ENCODE data around the gene RAB11A. TPM values are rescaled to one million over a fixed set of nuclear protein-coding genes. Genes with fewer than 3 reads are reported as not detected.
A peak's percentile ranks its signal among the peaks of the same experiment; 100 is the strongest.

Gene RAB11A
- total and polyA plus RNA-seq, 2 donors (not counting 1 experiment from before 2014, with no cell fraction given), result 83.2 to 126 TPM

DNA sequence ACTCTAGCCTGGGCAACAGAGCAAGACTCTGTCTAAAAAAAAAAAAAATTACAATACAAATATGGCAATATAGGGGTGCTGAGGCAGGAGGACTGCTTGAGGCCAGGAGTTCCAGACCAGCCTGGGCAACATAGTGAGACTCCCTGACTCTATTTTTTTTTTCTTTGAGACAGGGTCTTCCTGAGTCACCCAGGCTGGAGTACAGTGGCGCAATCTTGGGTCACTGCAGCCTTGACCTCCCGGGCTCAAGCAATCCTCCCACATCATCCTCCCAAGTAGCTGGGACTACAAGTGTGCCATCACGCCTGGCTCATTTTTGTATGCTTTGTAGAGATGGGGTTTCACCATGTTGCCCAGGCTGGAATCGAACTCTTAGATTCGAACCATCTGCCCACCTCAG is 17.3 kb upstream of the RAB11A start:
- no peak overlapping the region for H3K27ac Mint-ChIP-seq

DNA sequence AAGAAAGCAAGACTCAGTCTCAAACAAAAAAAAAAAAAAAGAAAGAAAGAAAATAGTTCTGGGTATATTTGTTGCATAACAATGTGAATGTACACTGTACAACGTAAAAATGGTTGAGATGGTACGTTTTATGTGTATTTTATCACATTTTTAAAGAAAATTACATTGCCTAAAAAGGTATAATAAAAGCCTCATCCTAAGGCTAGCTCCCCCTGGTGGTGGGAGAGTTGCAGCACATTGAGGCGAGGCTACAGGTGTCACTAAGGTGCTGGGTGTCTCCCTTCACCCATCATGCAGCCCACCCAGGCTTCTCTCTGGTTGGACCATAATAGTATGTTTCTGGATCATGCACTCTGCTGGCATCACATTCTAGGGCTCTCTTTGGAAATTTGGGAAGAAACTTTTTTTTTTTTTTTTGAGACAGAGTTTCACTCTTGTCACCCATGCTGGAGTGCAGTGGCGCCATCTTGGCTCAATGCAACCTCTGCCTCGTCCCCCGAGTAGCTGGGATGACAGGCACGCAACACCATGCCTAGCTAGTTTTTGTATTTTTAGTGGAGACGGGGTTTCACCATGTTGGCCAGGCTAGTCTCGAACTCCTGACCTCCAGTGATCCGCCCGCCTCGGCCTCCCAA is 12.4 kb upstream of the RAB11A start:
- no peaks in the 10 kb centered on the region for H3K4me1 ChIP-seq (ENCODE audit: control insufficient read depth in 2 of 2, insufficient read depth in 2 of 2, low read length in 2 of 2)
- no peaks in the 10 kb centered on the region for H3K27me3 ChIP-seq (replicated peaks in 1 of 4; ENCODE audit: control extremely low read depth in 1 of 4, control insufficient read depth in 3 of 4, insufficient read depth in 4 of 4, low read length in 3 of 4)
- ChIA-PET CTCF (interaction anchor here (0.7 to 5.7 kb wide), 28 partner anchors 11 to 1725 kb away, joined by 3 to 45 read pairs (median 4); partner anchors contain the start of genes DENND4A and RAB11A), POLR2A (interaction anchor here (0.7 to 1.2 kb wide), 3 partner anchors 13 to 103 kb away, joined by 3 to 4 read pairs (median 4); partner anchors contain the start of gene RAB11A)
- no peak overlapping the region for H3K4me3 ChIP-seq (ENCODE audit: control extremely low read depth in 1 of 5, extremely low read depth in 1 of 5, insufficient read depth in 1 of 5, low read depth in 2 of 5, low read length in 4 of 5)
- no peaks in the 10 kb centered on the region for H4K20me1 ChIP-seq (ENCODE audit: control insufficient read depth, insufficient read depth, low read length, poor library complexity, severe bottlenecking)
- H3K27ac ChIP-seq (ENCODE audit: low read length in 2 of 2), result no peak overlapping the region
- H3K27me3 Mint-ChIP-seq, result no peaks in the 10 kb centered on the region
- no peaks in the 10 kb centered on the region for H3K79me2 ChIP-seq (ENCODE audit: control insufficient read depth, insufficient read depth, low read length)
- no peak overlapping the region for H3K4me2 ChIP-seq (replicated peaks; ENCODE audit: low read depth, low read length, poor library complexity, severe bottlenecking)
- intact Hi-C loops (cut with micrococcal nuclease), result loop anchor here (1.0 to 5.0 kb wide), 2 partner anchors 35 to 219 kb away; no protein-coding TSS in a partner anchor
- 97% methylated on average over 9 of the region's 12 CpGs for WGBS (ENCODE audit: insufficient coverage)
- no peaks in the 10 kb centered on the region for H3K9me3 Mint-ChIP-seq (ENCODE audit: insufficient read depth)
- H3K27ac Mint-ChIP-seq, result no peak overlapping the region
- H2AFZ ChIP-seq (ENCODE audit: insufficient read depth, low read depth, low read length, poor library complexity, severe bottlenecking), result no peak overlapping the region
- DNase-seq, result peak; percentile 85
- peak; percentile 88 for ATAC-seq (ENCODE audit: low read depth)
- no peaks in the 10 kb centered on the region for H3K9me3 ChIP-seq (ENCODE audit: control extremely low read depth in 1 of 3, control insufficient read depth in 2 of 3, insufficient read depth in 1 of 3, low read length in 2 of 3)
- no peak overlapping the region for H3K4me3 Mint-ChIP-seq
- H3K36me3 ChIP-seq (replicated peaks in 1 of 2; ENCODE audit: control extremely low read depth in 1 of 2, control insufficient read depth in 1 of 2, extremely low read depth in 1 of 2, insufficient read depth in 2 of 2, low read length in 1 of 2), result no peaks in the 10 kb centered on the region
- no peak overlapping the region for H3K9ac ChIP-seq (ENCODE audit: low read length)
- H3K4me1 Mint-ChIP-seq, result peaks cover 11% of the 10 kb centered on the region
- TF ChIP-seq, protein P1, sequence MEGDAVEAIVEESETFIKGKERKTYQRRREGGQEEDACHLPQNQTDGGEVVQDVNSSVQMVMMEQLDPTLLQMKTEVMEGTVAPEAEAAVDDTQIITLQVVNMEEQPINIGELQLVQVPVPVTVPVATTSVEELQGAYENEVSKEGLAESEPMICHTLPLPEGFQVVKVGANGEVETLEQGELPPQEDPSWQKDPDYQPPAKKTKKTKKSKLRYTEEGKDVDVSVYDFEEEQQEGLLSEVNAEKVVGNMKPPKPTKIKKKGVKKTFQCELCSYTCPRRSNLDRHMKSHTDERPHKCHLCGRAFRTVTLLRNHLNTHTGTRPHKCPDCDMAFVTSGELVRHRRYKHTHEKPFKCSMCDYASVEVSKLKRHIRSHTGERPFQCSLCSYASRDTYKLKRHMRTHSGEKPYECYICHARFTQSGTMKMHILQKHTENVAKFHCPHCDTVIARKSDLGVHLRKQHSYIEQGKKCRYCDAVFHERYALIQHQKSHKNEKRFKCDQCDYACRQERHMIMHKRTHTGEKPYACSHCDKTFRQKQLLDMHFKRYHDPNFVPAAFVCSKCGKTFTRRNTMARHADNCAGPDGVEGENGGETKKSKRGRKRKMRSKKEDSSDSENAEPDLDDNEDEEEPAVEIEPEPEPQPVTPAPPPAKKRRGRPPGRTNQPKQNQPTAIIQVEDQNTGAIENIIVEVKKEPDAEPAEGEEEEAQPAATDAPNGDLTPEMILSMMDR (IDR thresholded peaks at IDR 0.05), result peak; percentile 95
- TF ChIP-seq EZH2 (IDR thresholded peaks at IDR 0.05; ENCODE audit: borderline replicate concordance, insufficient read depth, low read depth, low read length, poor library complexity, severe bottlenecking), result no peak

More for the DNA sequence above, 17.3 kb upstream of the RAB11A start:
- Histone ChIP-seq H3K4me3 (ENCODE audit: control extremely low read depth in 1 of 5, extremely low read depth in 1 of 5, insufficient read depth in 1 of 5, low read depth in 2 of 5, low read length in 4 of 5) (no peak overlapping the region), H3K9ac (ENCODE audit: low read length) (no peak overlapping the region), H3K79me2 (ENCODE audit: control insufficient read depth, insufficient read depth, low read length) (no peaks in the 10 kb centered on the region), H3K9me3 (ENCODE audit: control extremely low read depth in 1 of 3, control insufficient read depth in 2 of 3, insufficient read depth in 1 of 3, low read length in 2 of 3) (no peaks in the 10 kb centered on the region), H3K36me3 (replicated peaks in 1 of 2; ENCODE audit: control extremely low read depth in 1 of 2, control insufficient read depth in 1 of 2, extremely low read depth in 1 of 2, insufficient read depth in 2 of 2, low read length in 1 of 2) (no peaks in the 10 kb centered on the region), H3K27ac (ENCODE audit: low read length in 2 of 2) (no peak overlapping the region), H3K4me1 (ENCODE audit: control insufficient read depth in 2 of 2, insufficient read depth in 2 of 2, low read length in 2 of 2) (no peaks in the 10 kb centered on the region), H2AFZ (ENCODE audit: insufficient read depth, low read depth, low read length, poor library complexity, severe bottlenecking) (no peak overlapping the region), H4K20me1 (ENCODE audit: control insufficient read depth, insufficient read depth, low read length, poor library complexity, severe bottlenecking) (no peaks in the 10 kb centered on the region), H3K27me3 (replicated peaks in 1 of 4; ENCODE audit: control extremely low read depth in 1 of 4, control insufficient read depth in 3 of 4, insufficient read depth in 4 of 4, low read length in 3 of 4) (no peaks in the 10 kb centered on the region), H3K4me2 (replicated peaks; ENCODE audit: low read depth, low read length, poor library complexity, severe bottlenecking) (no peak overlapping the region)
- POLR2A ChIA-PET, result interaction anchor here (0.6 kb wide), 1 partner anchor 34 kb away, joined by 4 read pairs; no protein-coding TSS in a partner anchor
- intact Hi-C loops (cut with micrococcal nuclease), result no loop called here
- no peak overlapping the region for H3K4me3 Mint-ChIP-seq
- no CpG with 5 or more reads among the region's 5 CpGs for WGBS (ENCODE audit: insufficient coverage)
- no peaks in the 10 kb centered on the region for H3K9me3 Mint-ChIP-seq (ENCODE audit: insufficient read depth)
- H3K4me1 Mint-ChIP-seq, result peaks cover 6% of the 10 kb centered on the region
- peaks cover 11% of the 10 kb centered on the region for H3K27me3 Mint-ChIP-seq
- ATAC-seq (ENCODE audit: low read depth) (no peak), DNase-seq (no peak)
- TF ChIP-seq EZH2 (IDR thresholded peaks at IDR 0.05; ENCODE audit: borderline replicate concordance, insufficient read depth, low read depth, low read length, poor library complexity, severe bottlenecking), result no peak
- TF ChIP-seq, protein P1 (IDR thresholded peaks at IDR 0.05), result no peak
- CTCF ChIA-PET, result interaction anchor here (0.6 to 2.8 kb wide), 4 partner anchors 9 to 89 kb away, joined by 3 to 7 read pairs (median 4); partner anchors contain the start of gene RAB11A
